Lower leg skin (tissue), 4 donors: ENCODE results near the gene TCAP. TPM values are rescaled to one million over a fixed set of nuclear protein-coding genes. Genes with fewer than 3 reads are reported as not detected.
"Not testable (repeated sequence)": the region's sequence is repeated elsewhere in the genome, so short reads cannot be mapped to it uniquely, and the experiment has no call there.

Experiments
- DNase-seq, 2 donors: peaks; one replicate each; pipeline ENCODE4 v3.0.0-alpha.2; 2019; ENCODE audit warnings: low spot score in 2 of 2
- H3K4me3 ChIP-seq: fragments of 200-600 bp; sonication (generic); 2 replicates; pipeline ENCODE4 v1.5.1; 2017; ENCODE audit warnings: mild to moderate bottlenecking, low read depth; ENCODE audit not compliant: poor library complexity, severe bottlenecking
- POLR2A ChIP-seq, 2 donors: fragments of 450-650 bp; IDR thresholded peaks; one replicate each; pipeline ENCODE4 v1.6.1; 2016 to 2017; ENCODE audit warnings: antibody characterized with exemption in 2 of 2, mild to moderate bottlenecking in 1 of 2, moderate library complexity in 1 of 2
- WGBS, 2 donors: methylation state at CpG; one replicate each; pipeline ENCODE4 v1.1.5; 2018; 5-methylcytosine and 5-hydroxymethylcytosine counted together
- intact Hi-C: fragments of 100-400 bp; cut with DNase I; formaldehyde crosslinking; loops from one replicate; pipeline ENCODE4 v1.15.0; 2023; ENCODE audit warnings: low total_unique reads
- total RNA-seq, 4 donors: library from RNA; depleted of rRNA; stranded (reverse); fragments of >200 nt; gene quantifications; one replicate each; pipeline ENCODE4 v1.1.0, GENCODE V29; 2016
- TF ChIP-seq, protein P1 (sequence below), 3 donors: fragments of 450-650 bp; IDR thresholded peaks; one replicate each; pipeline ENCODE4 v1.5.1; 2016; ENCODE audit warnings: antibody characterized with exemption in 3 of 3, mild to moderate bottlenecking in 3 of 3, moderate library complexity in 2 of 3

Gene TCAP
- total RNA-seq, 4 donors from 2014 or later, result 0.44 to 3.8 (median 0.62) TPM; not detected in 1

DNA sequence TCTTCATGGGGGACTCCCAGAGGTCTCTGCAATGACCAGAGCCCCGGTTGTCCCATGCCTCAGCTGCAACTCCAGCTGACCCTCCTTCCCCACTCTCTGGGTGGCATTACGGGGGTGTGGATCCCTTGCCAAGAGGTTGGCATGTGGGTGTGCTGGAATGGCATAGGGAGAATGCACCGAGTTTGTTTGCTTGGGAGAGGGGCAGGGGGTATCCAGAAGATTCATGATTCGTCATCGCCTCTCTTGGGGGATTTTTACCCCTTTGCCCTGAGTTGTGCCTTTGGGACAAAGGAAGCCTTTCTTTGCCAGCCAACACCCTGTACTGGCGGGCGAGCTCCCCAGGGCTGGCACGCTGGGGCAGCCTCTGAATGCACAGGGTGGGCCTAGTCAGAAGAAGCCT, 41.2 kb downstream of the TCAP start:
- intact Hi-C loops, result no loop called here
- no peak overlapping the region for H3K4me3 ChIP-seq
- no peak for DNase-seq
- 52 to 62% methylated on average over 8 of the region's 8 CpGs for WGBS, 2 donors
- TF ChIP-seq, protein P1, sequence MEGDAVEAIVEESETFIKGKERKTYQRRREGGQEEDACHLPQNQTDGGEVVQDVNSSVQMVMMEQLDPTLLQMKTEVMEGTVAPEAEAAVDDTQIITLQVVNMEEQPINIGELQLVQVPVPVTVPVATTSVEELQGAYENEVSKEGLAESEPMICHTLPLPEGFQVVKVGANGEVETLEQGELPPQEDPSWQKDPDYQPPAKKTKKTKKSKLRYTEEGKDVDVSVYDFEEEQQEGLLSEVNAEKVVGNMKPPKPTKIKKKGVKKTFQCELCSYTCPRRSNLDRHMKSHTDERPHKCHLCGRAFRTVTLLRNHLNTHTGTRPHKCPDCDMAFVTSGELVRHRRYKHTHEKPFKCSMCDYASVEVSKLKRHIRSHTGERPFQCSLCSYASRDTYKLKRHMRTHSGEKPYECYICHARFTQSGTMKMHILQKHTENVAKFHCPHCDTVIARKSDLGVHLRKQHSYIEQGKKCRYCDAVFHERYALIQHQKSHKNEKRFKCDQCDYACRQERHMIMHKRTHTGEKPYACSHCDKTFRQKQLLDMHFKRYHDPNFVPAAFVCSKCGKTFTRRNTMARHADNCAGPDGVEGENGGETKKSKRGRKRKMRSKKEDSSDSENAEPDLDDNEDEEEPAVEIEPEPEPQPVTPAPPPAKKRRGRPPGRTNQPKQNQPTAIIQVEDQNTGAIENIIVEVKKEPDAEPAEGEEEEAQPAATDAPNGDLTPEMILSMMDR (IDR thresholded peaks at IDR 0.05), result no peak
- TF ChIP-seq POLR2A (IDR thresholded peaks at IDR 0.05), result no peak

DNA sequence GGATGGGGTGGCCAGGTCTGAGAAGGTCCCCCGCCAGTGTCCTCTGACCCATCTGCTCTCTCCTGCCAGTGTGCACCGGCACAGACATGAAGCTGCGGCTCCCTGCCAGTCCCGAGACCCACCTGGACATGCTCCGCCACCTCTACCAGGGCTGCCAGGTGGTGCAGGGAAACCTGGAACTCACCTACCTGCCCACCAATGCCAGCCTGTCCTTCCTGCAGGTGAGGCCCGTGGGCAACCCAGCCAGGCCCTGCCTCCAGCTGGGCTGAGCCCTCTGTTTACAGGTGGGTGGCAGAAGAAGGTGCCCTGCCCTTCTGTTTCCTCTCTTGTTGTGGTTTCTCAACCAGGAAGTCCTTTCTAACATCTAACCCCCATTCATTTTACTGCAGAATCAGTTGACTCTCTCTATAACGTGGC, 41.8 kb downstream of the TCAP start:
- intact Hi-C loops, result no loop called here
- TF ChIP-seq POLR2A (IDR thresholded peaks at IDR 0.05), result no peak
- TF ChIP-seq, protein P1 (IDR thresholded peaks at IDR 0.05), result no peak
- DNase-seq, result no peak
- WGBS, 2 donors, result 49 to 83% methylated on average over 7 of the region's 7 CpGs
- no peak overlapping the region for H3K4me3 ChIP-seq

DNA sequence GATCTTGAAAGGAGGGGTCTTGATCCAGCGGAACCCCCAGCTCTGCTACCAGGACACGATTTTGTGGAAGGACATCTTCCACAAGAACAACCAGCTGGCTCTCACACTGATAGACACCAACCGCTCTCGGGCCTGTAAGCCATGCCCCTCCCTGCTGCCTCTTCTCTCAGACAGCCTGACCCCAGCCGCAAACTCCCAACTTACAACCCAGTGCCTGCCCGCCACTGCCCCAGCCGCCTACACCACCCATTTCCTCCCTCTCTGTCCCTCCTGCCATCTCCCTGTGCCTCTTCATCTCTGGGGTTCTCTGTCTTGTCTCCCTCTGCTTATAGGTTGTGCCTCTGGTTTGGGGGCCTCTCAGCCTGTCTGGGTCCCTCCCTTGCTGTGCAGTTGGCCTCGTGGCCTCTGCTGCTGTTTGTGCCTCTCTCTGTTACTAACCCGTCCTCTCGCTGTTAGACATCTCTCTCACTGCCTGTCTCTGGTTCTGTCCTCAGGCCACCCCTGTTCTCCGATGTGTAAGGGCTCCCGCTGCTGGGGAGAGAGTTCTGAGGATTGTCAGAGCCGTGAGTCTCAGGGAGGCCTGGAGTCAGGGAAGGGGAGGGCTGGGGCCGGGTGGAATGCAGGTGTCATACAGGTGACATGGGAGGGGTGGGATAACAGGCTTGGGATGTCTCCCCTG, 44.3 kb downstream of the TCAP start:
- TF ChIP-seq, protein P1 (IDR thresholded peaks at IDR 0.05), result no peak
- TF ChIP-seq POLR2A (IDR thresholded peaks at IDR 0.05), result no peak
- no peak for DNase-seq
- WGBS, 2 donors, result 85 to 93% methylated on average over 14 of the region's 14 CpGs
- H3K4me3 ChIP-seq, result no peak overlapping the region
- intact Hi-C loops, result no loop called here

DNA sequence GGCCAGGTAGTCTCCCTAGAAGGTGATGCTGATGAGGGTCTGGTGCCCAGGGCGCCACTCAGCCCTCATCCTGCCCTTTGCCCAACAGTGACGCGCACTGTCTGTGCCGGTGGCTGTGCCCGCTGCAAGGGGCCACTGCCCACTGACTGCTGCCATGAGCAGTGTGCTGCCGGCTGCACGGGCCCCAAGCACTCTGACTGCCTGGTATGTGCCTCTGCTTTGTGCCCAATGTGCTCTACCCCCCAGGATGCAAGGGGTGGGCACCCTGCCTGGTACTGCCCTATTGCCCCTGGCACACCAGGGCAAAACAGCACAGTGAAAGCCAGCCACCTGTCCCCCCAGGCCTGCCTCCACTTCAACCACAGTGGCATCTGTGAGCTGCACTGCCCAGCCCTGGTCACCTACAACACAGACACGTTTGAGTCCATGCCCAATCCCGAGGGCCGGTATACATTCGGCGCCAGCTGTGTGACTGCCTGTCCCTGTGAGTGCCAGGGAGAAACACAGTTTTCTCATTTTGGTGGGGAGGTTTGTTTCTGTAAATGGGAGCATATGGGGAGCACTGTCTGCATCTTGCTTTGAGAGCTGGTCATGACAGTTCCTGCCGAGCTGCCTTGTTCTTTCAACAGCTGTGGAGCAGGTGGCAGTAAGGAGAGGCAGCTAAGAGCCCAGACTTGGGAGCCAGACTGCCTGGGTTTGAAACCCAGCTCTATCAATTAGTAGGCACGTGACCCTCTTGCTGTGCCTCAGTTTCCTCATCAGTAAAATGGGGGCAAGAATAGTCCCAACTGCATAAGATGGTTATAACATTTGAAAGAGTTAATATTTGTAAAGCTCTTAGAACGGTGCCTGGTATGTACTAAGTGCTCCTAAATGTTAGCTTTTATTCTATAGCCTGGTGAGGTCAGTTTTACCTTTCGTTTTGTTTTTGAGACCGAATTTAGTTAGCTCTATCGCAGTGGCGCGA, 45.1 kb downstream of the TCAP start:
- 84% methylated on average over 20 of the region's 20 CpGs for WGBS, 2 donors
- intact Hi-C loops, result no loop called here
- TF ChIP-seq, protein P1 (IDR thresholded peaks at IDR 0.05), result no peak
- no peak for TF ChIP-seq POLR2A (IDR thresholded peaks at IDR 0.05)
- DNase-seq, result no peak
- no peak overlapping the region for H3K4me3 ChIP-seq

DNA sequence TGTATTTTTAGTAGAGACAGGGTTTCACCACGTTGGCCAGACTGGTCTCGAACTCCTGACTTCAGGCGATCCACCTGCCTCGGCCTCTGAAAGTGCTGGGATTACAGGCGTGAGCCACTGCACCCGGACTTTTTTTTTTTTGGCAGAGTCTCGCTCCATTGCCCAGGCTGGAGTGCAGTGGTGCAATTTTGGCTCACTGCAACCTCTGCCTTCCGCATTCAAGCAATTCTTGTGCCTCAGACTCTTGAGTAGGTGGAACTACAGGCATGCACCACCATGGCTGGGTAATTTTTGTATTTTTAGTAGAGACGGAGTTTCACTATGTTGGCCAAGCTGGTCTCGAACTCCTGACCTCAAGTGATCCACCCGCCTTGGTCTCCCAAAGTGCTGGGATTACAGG, 45.9 kb downstream of the TCAP start:
- 88 to 89% methylated on average over 11 of the region's 11 CpGs for WGBS, 2 donors
- H3K4me3 ChIP-seq, intact Hi-C loops, DNase-seq: not testable (repeated sequence)

DNA sequence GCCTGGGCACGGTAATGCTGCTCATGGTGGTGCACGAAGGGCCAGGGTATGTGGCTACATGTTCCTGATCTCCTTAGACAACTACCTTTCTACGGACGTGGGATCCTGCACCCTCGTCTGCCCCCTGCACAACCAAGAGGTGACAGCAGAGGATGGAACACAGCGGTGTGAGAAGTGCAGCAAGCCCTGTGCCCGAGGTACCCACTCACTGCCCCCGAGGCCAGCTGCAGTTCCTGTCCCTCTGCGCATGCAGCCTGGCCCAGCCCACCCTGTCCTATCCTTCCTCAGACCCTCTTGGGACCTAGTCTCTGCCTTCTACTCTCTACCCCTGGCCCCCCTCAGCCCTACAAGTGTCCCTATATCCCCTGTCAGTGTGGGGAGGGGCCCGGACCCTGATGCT, 46.7 kb downstream of the TCAP start:
- intact Hi-C loops, result no loop called here
- TF ChIP-seq, protein P1 (IDR thresholded peaks at IDR 0.05), result no peak
- no peak for TF ChIP-seq POLR2A (IDR thresholded peaks at IDR 0.05)
- 90 to 92% methylated on average over 10 of the region's 10 CpGs for WGBS, 2 donors

More for the DNA sequence above, 46.7 kb downstream of the TCAP start:
- DNase-seq, result no peak
- no peak overlapping the region for H3K4me3 ChIP-seq
